ENCODE measurements around the gene CTRB2.
"Not testable (repeated sequence)": the region's sequence is repeated elsewhere in the genome, so short reads cannot be mapped to it uniquely, and the experiment has no call there.

Gene CTRB2

DNA sequence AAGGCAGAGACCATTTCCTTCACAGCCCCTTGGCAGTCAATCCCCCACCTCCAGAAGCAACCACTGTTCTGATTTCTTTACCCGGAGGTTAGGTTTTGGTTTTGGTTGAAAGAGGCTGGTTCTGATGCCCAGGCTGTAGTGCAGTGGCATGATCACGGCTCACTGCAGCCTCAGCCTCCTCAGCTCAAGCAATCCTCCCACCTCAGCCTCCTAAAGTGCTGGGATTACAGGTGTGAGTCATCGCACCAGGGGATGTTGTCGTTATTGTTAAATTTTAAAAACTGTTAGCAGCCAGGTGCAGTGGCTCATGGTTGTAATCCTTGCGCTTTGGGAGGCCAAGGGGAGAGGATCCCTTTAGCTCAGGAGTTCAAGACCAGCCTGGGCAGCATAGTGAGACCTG, 3.0 kb upstream of the CTRB2 start:
- TF ChIP-seq, protein P1, sequence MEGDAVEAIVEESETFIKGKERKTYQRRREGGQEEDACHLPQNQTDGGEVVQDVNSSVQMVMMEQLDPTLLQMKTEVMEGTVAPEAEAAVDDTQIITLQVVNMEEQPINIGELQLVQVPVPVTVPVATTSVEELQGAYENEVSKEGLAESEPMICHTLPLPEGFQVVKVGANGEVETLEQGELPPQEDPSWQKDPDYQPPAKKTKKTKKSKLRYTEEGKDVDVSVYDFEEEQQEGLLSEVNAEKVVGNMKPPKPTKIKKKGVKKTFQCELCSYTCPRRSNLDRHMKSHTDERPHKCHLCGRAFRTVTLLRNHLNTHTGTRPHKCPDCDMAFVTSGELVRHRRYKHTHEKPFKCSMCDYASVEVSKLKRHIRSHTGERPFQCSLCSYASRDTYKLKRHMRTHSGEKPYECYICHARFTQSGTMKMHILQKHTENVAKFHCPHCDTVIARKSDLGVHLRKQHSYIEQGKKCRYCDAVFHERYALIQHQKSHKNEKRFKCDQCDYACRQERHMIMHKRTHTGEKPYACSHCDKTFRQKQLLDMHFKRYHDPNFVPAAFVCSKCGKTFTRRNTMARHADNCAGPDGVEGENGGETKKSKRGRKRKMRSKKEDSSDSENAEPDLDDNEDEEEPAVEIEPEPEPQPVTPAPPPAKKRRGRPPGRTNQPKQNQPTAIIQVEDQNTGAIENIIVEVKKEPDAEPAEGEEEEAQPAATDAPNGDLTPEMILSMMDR (conservative IDR thresholded peaks at IDR 0.05), result no peak
- TF ChIP-seq ZFX (IDR thresholded peaks at IDR 0.05), result no peak

DNA sequence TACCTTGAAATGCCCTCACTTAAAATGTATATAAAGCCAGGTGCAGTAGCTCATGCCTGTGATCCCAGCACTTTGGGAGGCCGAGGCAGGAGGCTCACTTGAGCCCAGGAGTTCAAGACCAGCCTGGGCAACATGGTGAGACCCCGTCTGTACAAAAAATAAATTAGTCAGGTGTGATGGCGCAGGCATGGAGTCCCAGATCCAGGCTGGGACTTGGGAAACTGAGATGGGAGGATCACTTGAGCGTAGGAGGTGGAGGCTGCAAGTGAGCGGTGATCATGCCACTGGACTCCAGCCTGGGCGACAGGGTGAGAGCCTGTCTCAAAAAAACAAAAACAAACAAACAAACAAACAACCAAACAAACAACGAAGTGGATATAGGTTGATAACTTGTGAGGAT, 2.6 kb upstream of the CTRB2 start:
- H3K27ac ChIP-seq, result not testable (repeated sequence)

More for the DNA sequence above, 3.0 kb upstream of the CTRB2 start:
- H3K27ac ChIP-seq, result no peak overlapping the region

DNA sequence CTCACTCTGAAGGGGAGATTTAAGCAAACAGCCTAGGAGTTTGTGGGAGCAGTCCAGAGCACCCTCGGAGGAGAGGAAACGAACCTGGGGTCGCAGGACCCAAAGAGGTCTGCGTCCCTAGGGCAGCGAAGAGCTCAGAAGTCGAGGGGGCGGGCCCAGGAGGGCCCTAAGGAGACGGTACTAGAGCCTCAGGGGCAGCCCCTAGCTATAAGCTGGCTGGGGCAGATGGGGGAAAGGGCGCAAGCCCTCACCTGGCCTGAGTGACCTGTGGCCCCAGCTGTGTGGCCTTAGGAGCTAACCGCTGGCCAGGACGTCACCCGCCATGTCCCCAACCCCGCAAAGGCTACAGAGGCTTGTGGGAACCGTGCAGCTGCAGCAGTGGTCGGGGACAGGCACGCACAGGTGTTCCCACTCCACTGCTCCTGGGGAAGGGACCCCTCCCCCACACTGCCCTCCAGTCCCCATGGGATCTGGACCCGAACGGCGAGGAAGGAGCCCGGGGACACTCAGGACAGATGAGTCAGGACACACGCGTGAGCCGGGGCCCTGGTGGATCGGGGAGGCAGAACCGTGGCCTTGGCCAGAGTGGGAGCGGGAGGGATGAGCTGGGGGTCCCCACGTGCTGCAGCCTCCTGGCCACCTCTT, 2.0 kb upstream of the CTRB2 start:
- no peak overlapping the region for H3K27ac ChIP-seq

DNA sequence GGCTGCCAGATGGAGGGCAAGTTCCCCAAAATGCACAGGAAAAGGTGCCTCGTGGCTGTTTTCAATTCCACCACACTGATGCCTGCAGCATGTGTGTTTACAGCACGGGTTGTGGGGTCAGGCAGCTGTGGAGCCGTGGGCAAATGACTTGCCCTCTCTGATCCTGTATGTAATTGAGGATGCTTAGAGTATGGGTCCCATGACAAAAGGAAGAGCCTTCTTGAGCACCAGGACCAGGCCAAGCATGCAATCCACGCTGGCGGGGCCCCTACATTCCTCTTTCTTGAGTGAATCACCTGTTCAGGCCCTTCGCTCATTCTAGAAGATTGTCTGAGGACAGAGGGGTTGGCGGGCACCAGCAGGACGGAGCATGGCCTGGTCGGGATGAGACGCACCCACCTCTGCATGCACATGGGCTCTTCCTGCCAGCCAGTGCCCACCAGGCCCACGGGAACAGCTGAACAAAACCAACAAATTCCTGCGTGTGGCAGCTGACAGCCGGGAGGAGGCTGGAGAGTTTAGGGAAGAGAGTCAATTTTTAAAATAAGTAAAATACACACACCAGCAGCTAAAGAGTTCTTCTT, 1.4 kb upstream of the CTRB2 start:
- H3K27ac ChIP-seq, result no peak overlapping the region
- TF ChIP-seq ZFX (IDR thresholded peaks at IDR 0.05), result no peak
- TF ChIP-seq, protein P1 (conservative IDR thresholded peaks at IDR 0.05), result no peak

More for the DNA sequence above, 2.0 kb upstream of the CTRB2 start:
- TF ChIP-seq ZFX (IDR thresholded peaks at IDR 0.05), result no peak
- TF ChIP-seq, protein P1 (conservative IDR thresholded peaks at IDR 0.05), result no peak

DNA sequence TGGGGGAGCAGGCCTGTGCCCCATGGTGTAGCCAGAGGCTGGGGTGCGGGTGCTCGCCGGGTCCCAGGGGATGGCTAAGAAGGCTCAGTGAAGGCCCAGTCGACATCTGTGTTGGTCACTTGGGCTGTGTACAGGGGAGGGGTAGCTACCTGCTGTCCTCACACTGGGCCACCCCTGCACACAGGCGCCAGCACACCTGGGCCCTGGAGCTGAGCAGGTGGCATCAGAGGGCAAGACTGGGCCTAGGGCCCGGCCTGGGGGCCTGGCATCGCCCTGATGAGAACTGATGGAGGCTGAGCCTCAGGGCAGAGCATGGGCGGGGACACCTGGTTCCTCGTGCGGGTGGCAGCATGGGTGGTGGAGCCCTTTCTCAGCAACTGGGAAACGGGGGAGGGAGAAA, 870 bp upstream of the CTRB2 start:
- no peak overlapping the region for H3K27ac ChIP-seq
- TF ChIP-seq ZFX (IDR thresholded peaks at IDR 0.05), result no peak
- TF ChIP-seq, protein P1 (conservative IDR thresholded peaks at IDR 0.05), result no peak

DNA sequence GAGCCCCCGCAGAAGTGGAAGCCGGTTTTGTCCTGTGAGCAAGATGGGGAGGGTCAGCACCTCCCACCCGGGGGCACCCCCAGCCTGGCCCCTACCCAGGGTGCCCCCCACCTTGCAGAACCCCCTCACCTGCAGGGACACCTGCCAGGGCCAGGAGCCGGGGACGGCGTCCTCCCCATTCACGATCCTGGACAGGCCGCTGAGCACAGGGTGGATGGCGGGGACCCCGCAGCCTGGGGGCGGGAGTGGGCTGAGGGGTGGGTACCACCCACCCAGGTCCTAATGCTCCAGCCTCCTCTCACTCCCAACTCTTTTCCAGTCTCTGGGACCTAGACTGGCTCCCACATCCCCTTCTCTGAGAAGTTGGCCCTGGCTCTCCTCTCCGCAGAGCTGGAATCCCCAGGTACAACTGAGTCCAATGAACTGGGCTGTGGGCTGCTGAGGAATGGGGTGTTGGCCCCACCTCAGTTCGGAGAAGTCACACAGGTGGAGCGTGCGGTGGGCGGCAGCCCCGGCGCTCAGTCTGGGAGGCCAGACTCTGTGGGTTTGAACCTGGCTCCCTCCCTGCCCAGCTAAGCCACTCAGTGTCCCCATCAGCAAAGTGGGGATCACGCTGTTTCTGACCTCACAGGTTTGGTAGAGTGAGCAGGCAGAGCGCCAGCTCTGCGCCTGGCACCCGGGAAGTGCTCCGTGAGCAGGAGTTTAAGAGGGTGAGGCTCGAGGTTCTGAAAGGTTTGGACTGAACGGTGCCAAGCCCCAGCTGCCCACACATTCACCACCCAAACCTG, 806 bp downstream of the CTRB2 start:
- not testable (repeated sequence) for H3K27ac ChIP-seq

DNA sequence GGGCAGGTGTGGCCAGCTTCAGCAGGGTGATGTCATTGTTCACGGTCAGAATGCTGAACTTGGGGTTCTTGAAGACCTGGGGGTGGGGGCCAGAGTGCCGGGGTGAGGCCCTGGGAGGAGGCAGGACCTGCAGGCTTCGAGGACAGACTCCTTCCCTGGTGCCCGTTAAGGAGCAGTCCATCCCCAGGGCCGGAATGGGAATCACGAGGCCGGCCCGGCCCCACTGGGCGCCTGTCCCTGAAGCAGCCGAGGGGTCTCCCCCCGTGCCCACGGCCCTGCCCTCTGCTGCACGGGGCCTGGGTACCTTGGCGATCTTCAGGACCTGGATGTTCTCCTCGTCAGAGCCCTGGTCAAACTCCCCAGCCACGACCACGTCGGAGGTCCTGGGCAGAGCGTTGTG, 1.5 kb downstream of the CTRB2 start:
- H3K27ac ChIP-seq, result not testable (repeated sequence)

DNA sequence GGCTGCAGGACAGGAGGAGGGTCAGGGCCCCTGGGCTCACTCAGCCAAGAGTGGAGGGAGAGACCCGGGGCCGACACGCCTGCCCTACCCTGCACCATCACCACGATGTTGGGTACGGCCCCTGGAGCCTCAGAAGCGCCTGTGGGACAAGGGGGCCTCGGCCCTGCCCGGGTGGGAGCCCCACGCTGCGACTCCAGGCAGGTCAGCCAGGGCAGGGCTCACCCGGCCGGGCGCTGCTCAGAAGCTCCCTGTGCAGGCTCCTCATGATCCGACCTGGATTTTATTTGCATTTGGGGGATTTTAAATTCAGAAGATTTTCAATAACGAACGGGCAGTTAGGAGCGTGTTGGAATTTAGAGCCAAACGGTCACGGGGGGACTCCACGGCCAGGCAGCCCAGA, 2.1 kb downstream of the CTRB2 start:
- not testable (repeated sequence) for H3K27ac ChIP-seq

DNA sequence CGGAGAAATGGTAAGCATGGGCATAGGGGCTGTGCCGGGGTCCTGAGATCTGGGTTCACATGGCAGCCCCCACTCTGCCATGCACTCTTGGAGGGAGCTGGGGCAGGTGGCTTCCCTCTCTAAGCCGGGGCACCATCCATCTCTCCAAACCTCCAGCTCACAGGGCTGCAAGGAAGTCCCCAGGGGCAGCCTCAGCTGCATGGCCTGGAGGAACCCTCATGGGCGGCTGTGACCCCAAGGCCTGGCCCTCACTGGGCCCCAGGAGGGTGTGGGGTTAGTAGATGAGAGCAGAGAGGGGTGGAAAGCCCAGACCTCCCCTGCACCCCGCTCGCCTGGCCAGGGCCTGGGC, 2.6 kb downstream of the CTRB2 start:
- TF ChIP-seq, protein P1 (conservative IDR thresholded peaks at IDR 0.05), result no peak
- no peak for TF ChIP-seq ZFX (IDR thresholded peaks at IDR 0.05)
- no peak overlapping the region for H3K27ac ChIP-seq

Measured in C4-2B (cell line).